ENCODE results near the gene ZMYND11.
A peak's percentile ranks its signal among the peaks of the same experiment; 100 is the strongest.
"Not testable (repeated sequence)": the region's sequence is repeated elsewhere in the genome, so short reads cannot be mapped to it uniquely, and the experiment has no call there.

The ZMYND11 gene

GRCh38 chr10:260819-261429 is 125.7 kb downstream of the ZMYND11 start:
- DNase-seq, result no peak

- not testable (repeated sequence) for DNase-seq
Observed at GRCh38 chr10:264160-265073, 129.2 kb downstream of the ZMYND11 start.

- not testable (repeated sequence) for DNase-seq
Observed at GRCh38 chr10:265074-265440, 129.8 kb downstream of the ZMYND11 start.

- DNase-seq, result not testable (repeated sequence)
Observed at GRCh38 chr10:265816-266588, 130.7 kb downstream of the ZMYND11 start.

- DNase-seq, result peak; percentile 86
Observed at GRCh38 chr10:266974-267425, 131.7 kb downstream of the ZMYND11 start.

GRCh38 chr10:267705-268104 is 132.4 kb downstream of the ZMYND11 start:
- no peak for DNase-seq

- no peak for DNase-seq
Observed at GRCh38 chr10:269440-270074, 134.3 kb downstream of the ZMYND11 start.

- DNase-seq, result no peak
Observed at GRCh38 chr10:271201-271600, 135.9 kb downstream of the ZMYND11 start.

- no peak for DNase-seq
Observed at GRCh38 chr10:271722-272121, 136.5 kb downstream of the ZMYND11 start.

- DNase-seq, result no peak
Observed at GRCh38 chr10:273088-273487, 137.8 kb downstream of the ZMYND11 start.

GRCh38 chr10:274866-275265 is 139.6 kb downstream of the ZMYND11 start:
- no peak for DNase-seq

- no peak for DNase-seq
Observed at GRCh38 chr10:275680-276079, 140.4 kb downstream of the ZMYND11 start.

- no peak for DNase-seq
Observed at GRCh38 chr10:277963-278362, 142.7 kb downstream of the ZMYND11 start.

- no peak for DNase-seq
Observed at GRCh38 chr10:278707-279106, 143.5 kb downstream of the ZMYND11 start.

- DNase-seq, result no peak
Observed at GRCh38 chr10:279232-279631, 144.0 kb downstream of the ZMYND11 start.

GRCh38 chr10:279655-280054 is 144.4 kb downstream of the ZMYND11 start:
- DNase-seq, result no peak

GRCh38 chr10:282294-283139 is 147.3 kb downstream of the ZMYND11 start:
- no peak for DNase-seq

GRCh38 chr10:283140-283479 is 147.9 kb downstream of the ZMYND11 start:
- no peak for DNase-seq

GRCh38 chr10:283916-284356 is 148.7 kb downstream of the ZMYND11 start:
- no peak for DNase-seq

GRCh38 chr10:285216-285615 is 150.0 kb downstream of the ZMYND11 start:
- no peak for DNase-seq

GRCh38 chr10:287026-287709 is 151.9 kb downstream of the ZMYND11 start:
- DNase-seq, result no peak

Measured in DMS53 (cell line).